Cardiac muscle cell (in vitro differentiated cells and primary cell): ENCODE data around the gene POFUT1. TPM values are rescaled to one million over a fixed set of nuclear protein-coding genes. Genes with fewer than 3 reads are reported as not detected.
"Not testable (repeated sequence)": the region's sequence is repeated elsewhere in the genome, so short reads cannot be mapped to it uniquely, and the experiment has no call there.

Experiments
- DNase-seq, 2 donors: peaks; one replicate each; pipeline versions ENCODE4 v3.0.0 to v3.0.0-alpha.2; 2010 to 2017; ENCODE audit warnings: low read depth in 1 of 2, low spot score in 1 of 2
- H3K27ac ChIP-seq: fragments of 200-600 bp; sonication (generic); 2 replicates; pipeline ENCODE4 v1.5.1; 2016
- H3K27me3 ChIP-seq: fragments of 200-600 bp; sonication (generic); 2 replicates; pipeline ENCODE4 v1.6.0; 2016; ENCODE audit warnings: control low read depth
- H3K36me3 ChIP-seq: fragments of 200-600 bp; sonication (generic); 2 replicates; pipeline ENCODE4 v1.5.1; 2016; ENCODE audit warnings: control low read depth
- H3K4me1 ChIP-seq: fragments of 200-600 bp; sonication (generic); 2 replicates; pipeline ENCODE4 v1.8.1; 2017; ENCODE audit warnings: low read depth, mild to moderate bottlenecking, mixed run types
- H3K4me3 ChIP-seq: fragments of 200-600 bp; sonication (generic); 2 replicates; pipeline ENCODE4 v1.5.1; 2016; ENCODE audit warnings: mild to moderate bottlenecking
- H3K9me3 ChIP-seq: fragments of 200-600 bp; sonication (generic); 2 replicates; pipeline ENCODE4 v1.5.1; 2017; ENCODE audit warnings: low read depth, mild to moderate bottlenecking, control low read depth
- CTCF ChIP-seq: IDR thresholded peaks from 2 replicates; pipeline ENCODE4 v1.5.1; 2012; ENCODE audit warnings: low read depth, mild to moderate bottlenecking, low read length
- polyA plus RNA-seq: library from polyadenylated mRNA; unstranded; fragments of >200 nt; fragmentation: Nextera tagmentation; extraction: Ambion mirVana; gene quantifications from 2 replicates; pipeline ENCODE4 v1.2.1, GENCODE V29; 2016
- total RNA-seq: library from RNA; depleted of rRNA; stranded (reverse); fragments of >200 nt; gene quantifications from 2 replicates; pipeline ENCODE4 v1.2.3, GENCODE V29; 2016

Gene POFUT1
- total and polyA plus RNA-seq, 2 experiments from 2014 or later: 25.1 to 31.4 TPM

GRCh38 chr20:32190616-32191415 lies 16.9 kb upstream of the POFUT1 start:
- H3K4me1 ChIP-seq: peaks cover 12% of the 10 kb centered on the region
- TF ChIP-seq CTCF: no peak
- peak overlapping the region; percentile 13 for H3K27ac ChIP-seq
- H3K4me3 ChIP-seq: peak overlapping the region; percentile 30
- DNase-seq: no peak
- no peaks in the 10 kb centered on the region for H3K27me3 ChIP-seq
- H3K9me3 ChIP-seq: no peaks in the 10 kb centered on the region
- H3K36me3 ChIP-seq: peaks cover 10% of the 10 kb centered on the region

GRCh38 chr20:32191422-32191821 lies 16.3 kb upstream of the POFUT1 start:
- no peaks in the 10 kb centered on the region for H3K9me3 ChIP-seq
- no peak for DNase-seq
- no peaks in the 10 kb centered on the region for H3K27me3 ChIP-seq
- H3K4me1 ChIP-seq: peaks cover 11% of the 10 kb centered on the region
- TF ChIP-seq CTCF: no peak
- peak overlapping the region; percentile 13 for H3K27ac ChIP-seq
- no peak overlapping the region for H3K4me3 ChIP-seq
- H3K36me3 ChIP-seq: peaks cover 14% of the 10 kb centered on the region

- Histone ChIP-seq H3K27me3 (no peaks in the 10 kb centered on the region), H3K36me3 (peaks cover 17% of the 10 kb centered on the region), H3K9me3 (no peaks in the 10 kb centered on the region), H3K27ac (peak overlapping the region; percentile 13), H3K4me1 (peaks cover 11% of the 10 kb centered on the region), H3K4me3 (no peak overlapping the region)
- DNase-seq: peak in 1 of 2 donors; percentile 43
- TF ChIP-seq CTCF: no peak
Observed at GRCh38 chr20:32191873-32192272, 15.8 kb upstream of the POFUT1 start.

GRCh38 chr20:32192698-32193097 lies 15.0 kb upstream of the POFUT1 start:
- DNase-seq: no peak
- Histone ChIP-seq H3K9me3 (no peaks in the 10 kb centered on the region), H3K36me3 (peaks cover 17% of the 10 kb centered on the region), H3K4me1 (peaks cover 11% of the 10 kb centered on the region), H3K27me3 (no peaks in the 10 kb centered on the region), H3K27ac (peak overlapping the region; percentile 7), H3K4me3 (no peak overlapping the region)
- no peak for TF ChIP-seq CTCF

- H3K9me3 ChIP-seq, DNase-seq: not testable (repeated sequence)
- H3K27ac ChIP-seq: peak overlapping the region; percentile 70
Observed at GRCh38 chr20:32193336-32193735, 14.3 kb upstream of the POFUT1 start.

GRCh38 chr20:32193996-32194395 lies 13.7 kb upstream of the POFUT1 start:
- H3K27ac ChIP-seq: peak overlapping the region; percentile 70
- no peaks in the 10 kb centered on the region for H3K27me3 ChIP-seq
- TF ChIP-seq CTCF: no peak
- peaks cover 30% of the 10 kb centered on the region for H3K36me3 ChIP-seq
- no peak for DNase-seq
- no peaks in the 10 kb centered on the region for H3K9me3 ChIP-seq
- peaks cover 17% of the 10 kb centered on the region for H3K4me1 ChIP-seq
- H3K4me3 ChIP-seq: no peak overlapping the region

More at GRCh38 chr20:32193336-32193735, 14.3 kb upstream of the POFUT1 start:
- peaks cover 23% of the 10 kb centered on the region for H3K36me3 ChIP-seq
- not testable (repeated sequence) for H3K27me3 ChIP-seq, H3K4me3 ChIP-seq
- peaks cover 11% of the 10 kb centered on the region for H3K4me1 ChIP-seq
